HEK293T (cell line): ENCODE measurements around the gene HLA-F.

Experiments
- CTBP1 ChIP-seq: fragments of 450-650 bp; IDR thresholded peaks from 2 replicates; pipeline ENCODE4 v1.6.1; 2016; ENCODE audit warnings: borderline replicate concordance
- FOXA1 ChIP-seq: fragments of 450-650 bp; IDR thresholded peaks from 2 replicates; pipeline ENCODE4 v1.6.1; 2016; ENCODE audit warnings: mild to moderate bottlenecking
- FOXM1 ChIP-seq: fragments of 450-650 bp; IDR thresholded peaks from 2 replicates; pipeline ENCODE4 v1.6.1; 2017; ENCODE audit warnings: mild to moderate bottlenecking, borderline replicate concordance
- L3MBTL2 ChIP-seq: fragments of 450-650 bp; conservative IDR thresholded peaks from 2 replicates; pipeline ENCODE4 v1.6.1; 2016; ENCODE audit warnings: mild to moderate bottlenecking
- LEF1 ChIP-seq: fragments of 450-650 bp; IDR thresholded peaks from 2 replicates; pipeline ENCODE4 v1.6.1; 2017; ENCODE audit warnings: mild to moderate bottlenecking, borderline replicate concordance
- SP1 ChIP-seq: fragments of 450-650 bp; IDR thresholded peaks from 2 replicates; pipeline ENCODE4 v1.6.1; 2017
- SUZ12 ChIP-seq: fragments of 450-650 bp; IDR thresholded peaks from 2 replicates; pipeline ENCODE4 v1.6.1; 2016; ENCODE audit warnings: mild to moderate bottlenecking

DNA sequence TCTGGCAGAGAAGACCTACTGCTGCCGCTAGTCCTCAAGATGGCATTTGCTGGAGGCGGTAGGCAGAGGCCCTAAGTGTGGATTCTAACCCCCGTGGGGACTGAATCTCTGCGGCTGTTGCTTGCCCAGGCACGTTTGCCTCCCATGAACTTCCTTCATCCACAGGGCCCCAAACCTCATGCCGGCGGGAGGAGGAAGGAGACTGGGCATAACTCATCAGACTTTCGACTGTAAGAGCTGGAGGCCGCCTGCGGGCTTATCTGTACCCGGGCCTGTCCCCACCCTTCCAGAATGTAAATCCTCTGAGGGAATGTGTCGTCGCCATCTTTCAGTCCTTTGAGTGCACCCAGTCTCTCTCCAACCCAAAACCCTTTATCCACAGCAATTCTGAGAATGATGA is 43.3 kb upstream of the HLA-F start:
- TF ChIP-seq SUZ12 (no peak), SP1 (no peak), FOXM1 (no peak), CTBP1 (no peak), L3MBTL2 (no peak), LEF1 (no peak), FOXA1 (no peak)
